ENCODE data around the gene PIP5K1C.
"Not testable (repeated sequence)": the region's sequence is repeated elsewhere in the genome, so short reads cannot be mapped to it uniquely, and the experiment has no call there.

Gene PIP5K1C

DNA sequence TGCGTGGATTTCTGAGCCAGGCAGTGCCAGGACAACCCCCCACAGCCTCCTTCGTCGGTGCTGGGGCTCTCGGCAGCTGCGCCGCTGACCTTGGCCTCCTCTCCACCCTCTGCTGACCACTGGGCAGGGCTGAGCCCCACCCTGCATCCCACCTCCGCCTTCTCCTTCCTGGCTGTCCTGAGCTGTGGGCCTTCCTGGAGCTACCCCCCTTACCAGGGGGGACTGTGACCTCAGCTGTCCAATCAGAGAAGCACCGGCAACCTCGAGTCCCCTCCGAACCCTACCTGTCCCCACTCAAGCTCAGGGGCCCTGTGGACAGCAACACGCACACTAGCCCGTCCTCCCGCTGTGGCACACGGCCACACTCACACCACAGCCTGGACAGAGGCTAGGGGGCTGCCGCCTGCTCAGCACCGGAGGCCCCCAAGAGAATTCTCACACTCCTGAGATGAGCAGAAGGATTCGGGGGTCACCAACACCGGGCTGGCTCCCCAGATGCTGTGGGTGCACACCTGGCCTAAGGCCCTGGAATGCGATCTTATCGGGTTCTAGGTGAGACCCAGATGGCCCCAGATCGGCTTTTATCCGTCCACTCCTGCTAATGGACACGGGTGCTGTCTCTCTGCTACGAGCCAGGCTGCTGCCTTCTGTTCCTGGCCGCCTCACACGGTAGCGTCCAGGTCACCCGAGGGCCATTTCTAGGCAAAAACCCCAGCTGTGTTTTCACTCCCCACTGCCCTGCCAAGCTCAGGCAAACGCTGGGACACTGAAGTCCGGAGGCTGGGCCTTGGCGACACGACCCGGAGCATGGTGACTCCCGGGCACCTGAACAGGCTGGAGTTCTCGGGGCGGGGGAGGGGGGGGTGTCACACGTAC lies 41.2 kb downstream of the PIP5K1C start:
- DNase-seq: no peak

DNA sequence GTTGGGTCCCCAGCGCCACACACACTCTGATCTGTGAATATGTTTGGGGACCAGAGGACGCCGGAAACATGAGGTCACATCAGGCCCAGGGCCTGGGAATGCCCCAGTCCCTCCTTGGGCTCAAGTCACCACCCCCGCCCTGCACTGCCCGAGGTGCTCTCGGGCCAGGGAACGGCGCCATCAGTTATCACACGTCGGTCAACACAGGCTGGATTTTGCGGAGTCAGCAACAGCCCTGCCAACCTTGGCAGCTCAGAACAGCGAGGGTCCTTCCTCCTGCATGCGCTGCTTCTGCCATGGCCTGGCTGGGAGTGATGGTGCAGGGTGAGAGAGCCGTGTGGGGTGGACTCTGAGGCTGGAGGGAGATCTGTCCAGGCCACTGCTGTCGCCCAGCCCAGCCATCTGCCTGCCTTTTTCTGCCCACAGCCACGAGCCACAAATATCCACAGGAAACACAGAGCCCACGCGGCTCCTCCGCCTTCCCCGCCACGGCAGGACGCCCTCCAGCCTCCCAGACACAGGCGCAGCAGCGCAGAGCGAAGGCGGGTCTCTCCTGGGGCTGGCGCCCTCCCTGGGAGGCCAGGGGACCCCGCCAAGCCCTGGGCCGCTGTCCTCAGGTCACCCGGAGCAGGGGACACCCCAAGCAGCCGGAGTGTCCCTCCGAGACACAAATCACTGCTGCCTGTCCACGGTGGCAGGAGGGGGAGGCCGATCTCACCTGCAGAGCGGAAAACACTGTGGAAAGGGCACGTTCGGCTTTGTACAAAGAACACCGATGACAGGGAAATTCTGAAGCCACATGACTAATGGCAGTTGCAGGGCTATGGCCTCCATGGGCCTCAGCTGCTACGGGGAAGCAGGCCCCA lies 42.0 kb downstream of the PIP5K1C start:
- no peak for DNase-seq

DNA sequence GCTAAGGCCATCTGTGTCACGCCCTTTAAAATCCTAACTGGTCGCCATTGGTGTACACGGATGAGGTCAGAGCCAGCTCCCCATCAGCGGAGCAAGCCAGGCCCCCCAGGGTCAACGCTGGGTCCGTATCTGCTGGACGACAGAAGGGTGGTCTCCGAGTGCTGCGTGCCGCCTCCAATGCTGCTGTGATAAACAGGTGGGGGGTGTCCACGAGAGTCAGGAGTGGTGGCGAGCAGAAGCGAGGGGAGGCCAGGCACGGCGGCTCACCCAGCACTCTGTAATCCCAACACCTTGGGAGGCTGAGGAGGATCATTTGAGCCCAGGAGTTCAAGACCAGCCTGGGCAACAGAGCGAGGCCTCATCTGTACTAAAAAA lies 42.9 kb downstream of the PIP5K1C start:
- no peak for DNase-seq

DNA sequence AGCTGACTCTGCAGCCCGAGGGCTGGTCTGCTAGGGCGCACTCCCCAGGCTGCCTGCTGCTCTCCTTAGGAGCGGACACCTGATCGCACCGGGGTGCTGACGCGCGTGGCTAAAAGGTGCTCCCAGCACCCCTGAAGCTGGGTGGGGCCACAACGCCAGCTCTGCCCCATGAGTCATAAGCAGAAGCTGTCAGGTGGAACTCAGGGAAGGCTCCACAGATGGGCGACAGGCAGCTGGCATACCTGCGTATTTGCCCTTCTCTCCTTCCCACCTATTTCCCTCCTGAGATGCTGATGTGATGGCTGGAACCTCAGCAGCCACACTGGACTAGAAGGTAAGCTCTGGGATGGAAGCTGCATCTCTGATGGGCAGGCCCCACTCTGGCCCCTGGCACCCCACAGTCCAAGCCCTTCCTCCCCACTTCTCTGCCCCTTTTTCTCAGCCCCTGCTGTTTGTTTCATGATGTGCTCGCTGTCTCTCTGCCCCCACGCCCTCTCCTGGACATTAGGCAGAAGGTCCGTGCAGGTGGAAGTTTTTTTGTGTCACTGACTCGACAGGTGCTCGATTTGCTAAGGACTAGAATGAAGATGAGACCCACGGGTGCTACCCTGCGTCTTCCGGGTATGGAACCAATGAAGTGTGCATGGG lies 43.4 kb downstream of the PIP5K1C start:
- no peak for DNase-seq

DNA sequence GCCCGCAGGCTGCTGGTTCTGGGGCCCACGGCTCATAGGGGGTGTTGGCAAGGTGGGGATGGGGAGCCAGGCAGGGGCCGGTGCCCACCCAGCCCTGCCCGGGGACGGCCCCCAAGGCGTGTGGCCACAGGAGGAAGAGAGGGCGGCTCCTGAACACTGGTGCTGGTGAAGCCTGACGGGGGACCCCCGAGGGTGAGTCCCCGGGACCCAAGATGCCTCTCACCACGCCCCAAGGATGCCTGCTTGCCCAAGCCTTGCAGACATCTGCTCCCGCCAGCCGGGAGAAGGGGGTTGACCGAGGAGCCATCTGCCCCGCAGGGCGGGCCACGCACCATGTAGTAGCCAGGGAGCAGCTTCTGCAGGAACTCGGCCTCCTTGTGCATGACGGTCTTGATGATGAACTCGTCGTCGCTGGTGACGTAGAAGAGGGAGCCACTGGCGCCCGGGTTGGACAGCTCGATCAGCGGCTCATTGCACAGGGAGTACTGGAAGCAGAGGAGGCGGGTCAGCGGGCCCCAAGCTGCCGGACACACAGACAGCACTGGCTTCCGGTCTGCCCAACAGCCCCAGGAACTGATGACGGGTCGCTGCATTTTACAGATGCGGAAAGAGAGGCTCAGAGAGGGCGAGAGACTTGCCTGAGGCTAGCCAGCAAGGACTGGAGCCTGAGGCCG lies 44.1 kb downstream of the PIP5K1C start:
- no peak for DNase-seq

DNA sequence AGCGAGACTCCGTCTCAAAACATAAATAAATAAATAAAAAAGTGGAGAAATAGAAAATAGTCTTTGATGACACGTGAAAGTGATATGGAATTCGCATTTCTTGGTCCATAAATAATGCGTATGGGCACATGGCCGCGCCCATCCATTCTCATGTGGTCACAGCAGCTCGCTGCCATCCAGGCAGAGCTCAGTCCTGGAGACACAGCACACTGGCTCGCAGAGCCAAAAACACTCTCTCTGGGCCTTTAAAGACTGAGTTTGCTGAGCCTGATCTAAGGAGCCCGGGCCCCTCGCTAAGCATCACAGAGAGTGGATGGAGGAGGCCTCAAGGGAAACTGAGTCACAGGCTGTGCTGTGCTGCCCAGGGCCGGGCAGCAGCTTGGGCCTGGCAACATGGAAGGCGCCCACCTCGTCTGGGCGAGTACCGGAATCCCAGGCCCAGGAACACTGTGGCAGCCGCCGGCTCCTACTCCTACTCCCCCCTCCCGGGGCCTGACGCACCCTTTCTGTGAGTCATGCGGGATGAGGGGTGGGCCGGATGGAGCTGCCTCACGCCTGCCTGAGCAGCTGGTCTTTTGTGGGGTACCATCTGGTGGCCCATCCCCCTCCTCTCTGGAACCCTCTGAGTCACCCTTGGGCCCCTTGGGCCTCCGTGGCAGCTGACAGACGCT lies 44.7 kb downstream of the PIP5K1C start:
- DNase-seq: no peak

DNA sequence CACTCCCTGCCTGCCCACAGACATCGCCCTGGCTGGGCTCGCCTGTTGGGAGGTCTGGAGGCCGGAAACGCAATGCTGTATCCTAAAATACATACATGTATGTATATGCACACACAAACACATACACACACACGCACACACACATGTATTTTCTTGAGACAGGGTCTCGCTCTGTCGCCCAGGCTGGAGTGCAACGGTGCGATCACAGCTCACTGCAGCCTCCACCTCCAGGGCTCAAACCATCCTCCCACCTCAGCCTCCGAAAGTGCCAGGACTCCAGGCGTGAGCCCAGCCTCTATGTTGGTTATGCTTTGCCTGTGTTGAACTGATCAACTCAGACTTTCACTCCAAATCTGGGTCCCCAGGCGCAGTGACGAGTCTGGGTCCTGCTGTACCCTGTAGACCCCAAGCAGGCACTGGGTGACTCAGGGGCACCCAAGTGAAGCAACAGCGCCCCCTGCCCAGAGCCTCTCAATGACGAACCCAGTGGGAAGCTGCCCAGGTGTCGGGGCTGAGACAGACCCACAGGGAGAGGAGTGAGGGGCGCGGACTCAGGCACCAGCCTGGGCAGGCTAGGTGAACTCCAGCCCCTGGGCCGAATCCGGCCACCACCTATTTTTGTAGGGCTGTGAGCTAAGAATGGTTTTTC lies 46.3 kb downstream of the PIP5K1C start:
- DNase-seq: no peak

DNA sequence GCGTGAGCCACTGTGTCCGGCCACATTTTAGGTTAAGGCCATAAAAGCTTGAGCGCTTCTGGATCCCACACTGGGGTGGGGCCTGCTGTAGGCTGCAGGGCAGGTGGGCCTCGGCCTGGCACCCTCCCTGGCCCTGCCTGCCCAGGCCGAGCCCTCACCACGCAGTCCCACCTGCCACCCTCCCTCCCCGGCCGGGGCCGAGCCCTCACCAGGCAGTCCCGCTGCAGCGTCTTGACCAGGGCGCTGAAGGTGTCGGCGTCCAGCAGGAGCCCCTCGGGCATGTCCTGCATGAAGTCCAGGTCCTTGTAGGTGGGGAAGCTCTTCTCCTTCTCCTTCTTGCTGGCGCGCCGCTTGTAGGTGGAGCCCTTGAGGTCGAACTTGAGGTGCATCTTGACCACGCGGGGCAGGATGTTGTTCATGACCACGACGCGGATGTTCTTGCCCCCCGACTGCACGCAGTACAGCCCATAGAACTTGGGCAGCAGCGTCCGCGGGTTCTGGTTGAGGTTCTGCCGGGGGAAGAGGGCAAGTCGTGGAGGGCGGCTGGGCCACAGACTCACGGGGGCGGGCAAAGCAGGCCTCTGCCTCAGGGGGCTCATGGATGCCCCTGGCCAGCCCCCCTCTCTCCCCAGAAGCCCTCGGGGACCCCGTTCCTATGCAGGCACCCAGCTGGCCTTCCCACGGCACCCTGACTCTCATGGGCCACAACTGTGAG lies 47.0 kb downstream of the PIP5K1C start:
- DNase-seq: no peak

DNA sequence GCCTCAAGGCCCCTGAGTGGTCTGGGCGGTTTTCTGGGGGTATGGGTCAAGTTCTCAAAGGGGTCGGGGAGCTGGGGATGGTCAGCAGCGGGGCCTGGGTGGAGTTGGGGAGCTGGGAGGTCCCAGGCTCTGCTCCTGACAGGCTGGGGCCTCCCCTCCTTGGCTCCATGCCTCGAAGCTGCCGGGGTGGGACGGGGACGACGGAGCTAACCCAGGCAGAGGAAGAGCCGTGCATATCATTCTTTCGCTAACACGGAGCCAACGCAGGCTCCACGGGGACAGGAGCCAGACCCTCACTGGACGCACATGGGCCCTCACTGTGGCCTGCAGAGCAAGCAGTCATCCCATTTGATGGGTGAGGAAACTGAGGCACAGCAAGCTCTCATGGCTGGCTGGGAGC lies 47.8 kb downstream of the PIP5K1C start:
- DNase-seq: no peak

DNA sequence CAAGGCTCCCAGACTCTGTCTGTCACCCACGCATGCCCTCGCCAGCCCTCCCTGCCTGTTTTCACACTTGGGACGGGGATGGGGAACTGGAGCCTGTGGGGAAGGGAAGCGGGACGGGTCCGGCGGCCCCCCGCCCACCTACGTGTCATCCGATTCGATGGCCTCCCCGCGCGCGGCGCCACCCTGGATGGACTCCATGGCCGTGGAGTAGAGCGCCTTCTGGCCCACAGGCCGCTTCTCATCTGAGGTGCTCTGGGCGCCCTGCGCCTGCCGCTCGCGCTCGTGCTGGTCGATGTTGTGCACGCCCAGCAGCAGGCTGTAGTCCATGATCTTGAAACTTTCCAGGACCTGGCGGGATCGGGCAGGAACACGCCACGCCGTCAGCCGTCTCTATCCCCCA lies 48.6 kb downstream of the PIP5K1C start:
- DNase-seq: no peak

DNA sequence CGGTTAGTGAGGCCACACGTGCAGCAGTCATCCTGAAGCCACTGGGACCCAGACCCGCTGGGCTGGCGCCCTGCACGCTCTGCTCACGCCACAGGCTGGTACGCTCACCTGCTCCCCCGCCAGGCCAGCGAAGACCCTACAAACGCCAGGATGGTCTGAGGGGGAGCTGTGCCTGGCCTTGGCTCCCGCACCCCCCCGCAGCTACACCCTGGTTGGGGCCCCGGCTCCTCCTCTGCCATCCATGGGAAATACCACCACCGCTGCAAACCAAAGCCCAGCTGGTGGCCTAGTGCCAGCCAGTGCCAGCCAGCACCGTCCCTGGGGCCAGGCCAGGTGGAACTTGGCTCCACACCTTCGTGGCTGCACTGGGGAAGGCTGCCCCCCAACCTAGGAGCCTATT lies 50.4 kb downstream of the PIP5K1C start:
- DNase-seq: no peak

DNA sequence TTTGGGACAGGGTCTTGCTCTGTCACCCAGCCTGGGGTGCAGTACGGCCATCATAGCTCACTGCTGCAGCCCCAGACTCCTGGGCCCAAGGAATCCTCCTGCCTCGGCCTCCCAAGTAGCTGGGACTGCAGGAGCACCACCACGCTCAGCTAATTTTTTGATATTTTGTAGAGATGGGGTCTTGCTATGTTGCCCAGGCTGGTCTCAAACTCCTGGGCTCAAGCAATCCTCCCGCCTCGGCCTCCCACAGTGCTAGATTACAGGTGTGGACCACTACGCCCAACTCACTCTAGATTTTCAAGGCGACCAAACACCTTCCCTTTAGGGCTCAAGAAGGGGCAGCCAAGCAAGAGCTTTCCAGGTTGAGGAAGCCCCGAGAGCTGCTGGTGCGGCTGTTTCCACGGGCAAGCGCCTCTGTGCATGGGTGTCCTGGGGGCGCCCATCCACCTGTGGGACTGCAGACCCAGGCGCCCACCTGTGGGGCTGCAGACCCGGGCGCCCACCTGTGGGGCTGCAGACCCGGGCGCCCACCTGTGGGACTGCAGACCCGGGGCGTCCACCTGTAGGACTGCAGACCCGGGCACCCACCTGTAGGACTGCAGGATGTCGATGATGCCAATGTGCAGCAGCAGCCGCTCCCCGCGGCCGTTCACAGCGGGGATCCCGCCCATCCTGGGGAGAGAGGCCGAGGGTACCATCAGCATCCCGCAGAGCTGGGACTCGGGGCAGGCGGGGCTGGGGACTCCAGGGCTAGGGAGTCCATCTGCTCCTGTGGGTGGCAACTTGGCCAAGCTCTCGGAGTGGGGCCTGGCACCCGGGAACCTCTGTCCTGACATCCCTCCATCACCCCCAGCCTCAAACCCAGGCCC lies 52.0 kb downstream of the PIP5K1C start:
- DNase-seq: no peak

DNA sequence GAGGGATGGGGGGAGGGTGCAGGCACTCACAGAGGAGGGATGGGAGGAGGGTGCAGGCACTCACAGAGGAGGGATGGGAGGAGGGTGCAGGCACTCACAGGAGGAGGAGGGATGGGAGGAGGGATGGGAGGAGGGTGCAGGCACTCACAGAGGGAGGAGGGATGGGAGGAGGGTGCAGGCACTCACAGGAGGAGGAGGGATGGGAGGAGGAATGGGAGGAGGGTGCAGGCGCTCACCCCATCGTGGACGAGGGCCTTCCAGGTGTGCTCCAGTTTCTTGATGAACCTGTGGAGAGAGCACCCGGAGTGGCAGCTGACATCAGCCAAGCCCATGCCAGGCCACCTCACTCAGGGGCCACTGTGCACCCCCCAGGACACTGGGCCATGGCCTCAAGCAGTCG lies 53.2 kb downstream of the PIP5K1C start:
- DNase-seq: not testable (repeated sequence)

DNA sequence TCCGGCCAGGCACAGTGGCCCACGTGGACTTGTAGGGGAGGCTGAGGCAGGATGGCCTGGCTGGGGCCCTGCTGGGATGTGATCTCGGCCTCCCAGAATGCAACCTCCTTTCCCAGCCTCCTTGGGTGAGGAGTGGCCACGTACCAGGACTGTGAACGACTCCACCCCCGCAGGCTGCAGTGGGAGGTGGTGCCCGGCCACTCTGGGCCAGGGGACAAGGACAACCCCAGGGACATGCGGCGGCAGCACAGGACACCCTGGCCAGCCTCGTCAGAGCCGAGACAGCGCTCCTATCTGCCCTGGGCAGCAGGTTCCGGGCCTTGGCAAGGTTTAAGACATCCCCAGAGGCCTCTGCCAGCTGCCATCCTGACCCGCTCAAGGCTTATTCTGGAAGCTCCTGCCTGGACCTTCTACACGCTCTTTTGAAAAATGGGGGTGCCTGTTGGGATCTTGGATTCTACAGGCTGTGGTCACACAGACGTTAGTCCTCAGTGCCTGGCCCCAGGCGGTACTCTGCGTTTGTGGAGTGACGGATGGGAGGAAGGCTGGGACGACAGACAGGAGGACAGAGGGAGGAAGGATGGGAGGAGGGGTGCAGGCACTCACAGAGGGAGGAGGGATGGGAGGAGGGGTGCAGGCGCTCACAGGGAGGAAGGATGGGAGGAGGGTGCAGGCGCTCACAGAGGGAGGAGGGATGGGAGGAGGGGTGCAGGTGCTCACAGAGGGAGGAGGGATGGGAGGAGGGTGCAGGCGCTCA lies 53.8 kb downstream of the PIP5K1C start:
- DNase-seq: no peak

DNA sequence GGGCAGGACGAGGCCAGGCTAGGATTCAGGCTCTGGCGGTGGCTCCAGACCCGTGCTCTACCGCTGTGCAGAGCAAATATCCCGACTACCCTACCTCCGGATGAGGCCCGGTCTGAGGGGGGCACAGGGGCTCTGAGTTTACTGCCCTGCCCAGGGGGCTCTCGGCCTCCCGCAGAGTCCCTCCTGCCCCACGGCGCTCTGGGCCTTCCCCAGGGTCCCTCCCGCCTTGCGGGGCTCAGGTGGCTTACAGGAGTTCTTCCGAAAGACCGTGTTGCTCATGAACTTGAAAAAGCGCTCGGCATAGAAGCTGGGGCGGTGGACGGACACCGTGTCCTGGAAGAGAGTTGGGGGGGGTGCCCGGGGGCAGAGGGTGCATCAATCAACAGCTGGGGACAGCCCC lies 54.5 kb downstream of the PIP5K1C start:
- no peak for DNase-seq

DNA sequence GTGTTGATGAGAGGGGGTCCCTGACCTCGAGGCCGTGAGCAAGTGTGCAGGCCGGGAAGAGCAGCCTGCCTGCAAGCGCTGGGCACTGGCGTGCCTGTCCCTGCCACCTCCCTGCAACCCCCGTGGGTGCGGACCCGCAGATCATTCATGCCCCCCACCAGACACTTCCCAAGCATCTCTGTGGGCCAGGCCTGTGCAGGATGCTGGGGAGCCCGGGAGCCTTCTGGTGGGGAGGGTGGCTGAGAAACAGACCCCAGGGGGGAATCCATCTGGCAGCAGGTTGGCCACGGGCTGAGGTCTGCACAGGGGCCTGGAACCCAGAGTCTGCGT lies 55.2 kb downstream of the PIP5K1C start:
- DNase-seq: no peak

DNA sequence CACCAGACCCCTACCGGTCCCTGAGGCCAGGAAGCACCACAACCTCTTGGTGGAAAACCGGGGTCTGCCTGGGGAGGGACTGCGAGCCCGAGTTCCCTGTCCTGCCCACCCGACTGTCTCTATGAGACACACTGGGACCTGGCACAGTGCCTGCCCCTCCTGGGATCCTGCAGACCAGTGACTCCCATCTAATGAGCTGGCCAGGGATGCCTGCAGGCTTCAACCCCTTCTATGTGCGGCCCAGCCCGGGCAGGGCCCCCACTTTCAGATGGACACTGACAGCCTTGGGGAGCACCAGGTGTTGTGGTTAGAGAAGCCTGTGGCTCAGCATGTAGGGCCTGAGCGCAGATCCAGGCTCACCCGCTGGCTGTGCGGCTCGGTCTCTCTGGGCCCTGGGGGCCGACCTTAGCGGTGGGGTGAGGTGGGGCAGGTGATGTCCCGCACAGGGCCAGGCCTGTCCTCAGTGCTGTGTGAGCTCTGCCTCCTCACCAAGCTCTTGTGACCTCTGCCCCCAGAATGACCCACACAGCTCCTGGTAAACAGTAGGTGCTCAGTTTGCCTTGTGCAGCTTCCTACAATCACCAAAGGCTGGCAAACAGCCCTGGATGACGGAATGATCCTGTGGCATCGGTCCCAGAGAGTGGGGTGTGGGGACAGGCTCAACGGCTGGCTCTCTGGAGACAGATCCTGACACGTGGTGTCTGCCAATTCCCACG lies 55.8 kb downstream of the PIP5K1C start:
- no peak for DNase-seq

DNA sequence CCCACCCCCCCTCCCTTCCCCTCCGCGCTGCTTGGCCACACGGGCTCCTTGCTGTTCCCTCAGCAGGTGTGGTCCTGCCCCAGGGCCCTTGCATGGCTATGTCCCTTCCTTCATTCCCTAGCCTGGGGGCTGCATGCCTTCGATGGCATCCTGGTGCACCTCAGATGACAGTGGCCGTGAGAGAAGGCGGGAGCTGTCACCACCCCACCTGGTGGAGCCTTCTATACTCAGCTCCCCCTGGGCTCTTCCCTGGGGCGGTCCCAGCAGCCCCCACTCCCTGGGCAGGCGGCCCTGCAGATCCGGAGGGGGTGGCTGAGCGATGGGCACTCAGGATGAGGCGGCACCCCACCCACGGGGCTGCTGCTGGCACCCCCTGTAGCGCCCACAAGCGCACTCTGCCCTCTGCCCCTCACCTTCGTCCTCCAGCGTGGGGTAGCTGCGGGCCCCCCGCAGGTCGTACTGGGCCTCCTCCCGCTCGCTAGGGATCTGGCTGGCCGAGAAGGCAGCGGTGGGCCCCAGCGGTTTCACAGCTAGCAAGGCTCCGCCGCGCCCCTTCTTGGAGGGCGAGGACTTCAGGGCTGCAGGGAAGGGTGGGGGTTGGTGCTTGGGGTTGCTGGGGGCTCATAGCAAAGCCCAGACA lies 56.5 kb downstream of the PIP5K1C start:
- DNase-seq: no peak

Measured in NCI-H2081 treated with DMSO at 0.1 percent for 48 hours (cell line).